ENCODE measurements around the gene STARD3NL. TPM values are rescaled to one million over a fixed set of nuclear protein-coding genes. Genes with fewer than 3 reads are reported as not detected.

STARD3NL gene
- polyA plus RNA-seq, 1 donor from 2014 or later, result 233 TPM

GRCh38 chr7:38211940-38212339 is 33.9 kb downstream of the STARD3NL start:
- TF ChIP-seq RAD21 (conservative IDR thresholded peaks at IDR 0.05) (no peak), EZH2 (IDR thresholded peaks at IDR 0.05; ENCODE audit: borderline replicate concordance, insufficient read depth, low read length, poor library complexity, severe bottlenecking) (no peak), TAF1 (IDR thresholded peaks at IDR 0.05; ENCODE audit: low read depth) (no peak), REST (IDR thresholded peaks at IDR 0.05; ENCODE audit: borderline replicate concordance) (no peak), SMC3 (conservative IDR thresholded peaks at IDR 0.05; ENCODE audit: poor library complexity) (no peak), POLR2AphosphoS5 (IDR thresholded peaks at IDR 0.05) (no peak), MXI1 (conservative IDR thresholded peaks at IDR 0.05; ENCODE audit: poor library complexity, severe bottlenecking) (no peak), EP300 (conservative IDR thresholded peaks at IDR 0.05; ENCODE audit: poor library complexity, severe bottlenecking) (no peak)
- TF ChIP-seq, protein P1, sequence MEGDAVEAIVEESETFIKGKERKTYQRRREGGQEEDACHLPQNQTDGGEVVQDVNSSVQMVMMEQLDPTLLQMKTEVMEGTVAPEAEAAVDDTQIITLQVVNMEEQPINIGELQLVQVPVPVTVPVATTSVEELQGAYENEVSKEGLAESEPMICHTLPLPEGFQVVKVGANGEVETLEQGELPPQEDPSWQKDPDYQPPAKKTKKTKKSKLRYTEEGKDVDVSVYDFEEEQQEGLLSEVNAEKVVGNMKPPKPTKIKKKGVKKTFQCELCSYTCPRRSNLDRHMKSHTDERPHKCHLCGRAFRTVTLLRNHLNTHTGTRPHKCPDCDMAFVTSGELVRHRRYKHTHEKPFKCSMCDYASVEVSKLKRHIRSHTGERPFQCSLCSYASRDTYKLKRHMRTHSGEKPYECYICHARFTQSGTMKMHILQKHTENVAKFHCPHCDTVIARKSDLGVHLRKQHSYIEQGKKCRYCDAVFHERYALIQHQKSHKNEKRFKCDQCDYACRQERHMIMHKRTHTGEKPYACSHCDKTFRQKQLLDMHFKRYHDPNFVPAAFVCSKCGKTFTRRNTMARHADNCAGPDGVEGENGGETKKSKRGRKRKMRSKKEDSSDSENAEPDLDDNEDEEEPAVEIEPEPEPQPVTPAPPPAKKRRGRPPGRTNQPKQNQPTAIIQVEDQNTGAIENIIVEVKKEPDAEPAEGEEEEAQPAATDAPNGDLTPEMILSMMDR (IDR thresholded peaks at IDR 0.05; ENCODE audit: poor library complexity, severe bottlenecking), result no peak
- H4K20me1 ChIP-seq (ENCODE audit: insufficient read depth), result no peaks in the 10 kb centered on the region

DNA sequence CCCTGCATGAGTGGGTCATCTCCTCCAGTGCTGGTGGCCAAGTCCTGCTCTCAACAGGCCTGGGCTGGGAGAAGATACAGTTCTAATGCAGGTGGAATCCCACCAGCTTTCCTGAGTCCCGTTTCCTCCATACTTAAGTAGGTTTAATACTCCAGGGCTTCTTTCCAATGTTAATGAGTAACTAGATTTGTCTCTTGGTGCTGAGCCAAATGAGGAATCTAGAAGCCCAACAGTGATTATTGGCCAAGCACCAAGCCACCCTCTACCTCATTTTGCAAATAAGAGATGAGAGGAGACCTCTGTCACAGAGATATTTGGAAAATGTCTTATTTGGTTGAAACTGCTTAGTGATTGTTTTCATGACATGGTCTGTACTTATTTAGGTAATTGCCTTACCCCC is 37.1 kb downstream of the STARD3NL start:
- no peak overlapping the region for H3K9ac ChIP-seq (ENCODE audit: low read length)
- no peak overlapping the region for H3K27ac ChIP-seq (ENCODE audit: low read length)
- TF ChIP-seq RAD21 (conservative IDR thresholded peaks at IDR 0.05) (no peak), MXI1 (conservative IDR thresholded peaks at IDR 0.05; ENCODE audit: poor library complexity, severe bottlenecking) (no peak), POLR2AphosphoS5 (IDR thresholded peaks at IDR 0.05) (no peak), REST (IDR thresholded peaks at IDR 0.05; ENCODE audit: borderline replicate concordance) (no peak), EZH2 (IDR thresholded peaks at IDR 0.05; ENCODE audit: borderline replicate concordance, insufficient read depth, low read length, poor library complexity, severe bottlenecking) (no peak), TAF1 (IDR thresholded peaks at IDR 0.05; ENCODE audit: low read depth) (no peak), SMC3 (conservative IDR thresholded peaks at IDR 0.05; ENCODE audit: poor library complexity) (no peak), EP300 (conservative IDR thresholded peaks at IDR 0.05; ENCODE audit: poor library complexity, severe bottlenecking) (no peak)
- TF ChIP-seq, protein P1 (IDR thresholded peaks at IDR 0.05; ENCODE audit: poor library complexity, severe bottlenecking), result no peak
- peaks cover 18% of the 10 kb centered on the region for H3K36me3 ChIP-seq (ENCODE audit: insufficient read depth, low read length)
- H3K27me3 ChIP-seq (ENCODE audit: insufficient read depth, low read depth, low read length), result no peaks in the 10 kb centered on the region
- H3K4me3 ChIP-seq (ENCODE audit: low read length), result no peak overlapping the region
- no peaks in the 10 kb centered on the region for H4K20me1 ChIP-seq (ENCODE audit: insufficient read depth)
- H3F3A ChIP-seq (ENCODE audit: insufficient read depth, low read length, poor library complexity, severe bottlenecking), result no peaks in the 10 kb centered on the region
- H2AFZ ChIP-seq (ENCODE audit: low read depth, low read length), result no peak overlapping the region
- H3K9me3 ChIP-seq (ENCODE audit: low read length), result no peaks in the 10 kb centered on the region
- H3K4me2 ChIP-seq (ENCODE audit: low read length), result no peak overlapping the region
- no peaks in the 10 kb centered on the region for H3K9me2 ChIP-seq (ENCODE audit: insufficient read depth, low read length)
- peaks cover 5% of the 10 kb centered on the region for H3K79me2 ChIP-seq (replicated peaks; ENCODE audit: insufficient read depth, low read length)

More at GRCh38 chr7:38211940-38212339, 33.9 kb downstream of the STARD3NL start:
- Histone ChIP-seq H3K79me2 (replicated peaks; ENCODE audit: insufficient read depth, low read length) (peaks cover 5% of the 10 kb centered on the region), H3K27ac (ENCODE audit: low read length) (no peak overlapping the region), H3K9me2 (ENCODE audit: insufficient read depth, low read length) (no peaks in the 10 kb centered on the region), H2AFZ (ENCODE audit: low read depth, low read length) (no peak overlapping the region), H3K27me3 (ENCODE audit: insufficient read depth, low read depth, low read length) (no peaks in the 10 kb centered on the region), H3K4me3 (ENCODE audit: low read length) (no peak overlapping the region), H3K36me3 (ENCODE audit: insufficient read depth, low read length) (peaks cover 8% of the 10 kb centered on the region), H3K4me2 (ENCODE audit: low read length) (no peak overlapping the region), H3K9ac (ENCODE audit: low read length) (no peak overlapping the region), H3K9me3 (ENCODE audit: low read length) (no peaks in the 10 kb centered on the region), H3F3A (ENCODE audit: insufficient read depth, low read length, poor library complexity, severe bottlenecking) (no peaks in the 10 kb centered on the region)

Measured in neural cell (in vitro differentiated cells).